HG02623 (cell line): ENCODE data around the gene AMPH.
"Not testable (repeated sequence)": the region's sequence is repeated elsewhere in the genome, so short reads cannot be mapped to it uniquely, and the experiment has no call there.

Source experiments
- ATAC-seq: cut with Tn5 transposase; IDR thresholded peaks from one replicate; pipeline ENCODE4 v1.9.1; 2021; ENCODE audit warnings: moderate library complexity; ENCODE audit not compliant: unreplicated experiment

AMPH gene

DNA sequence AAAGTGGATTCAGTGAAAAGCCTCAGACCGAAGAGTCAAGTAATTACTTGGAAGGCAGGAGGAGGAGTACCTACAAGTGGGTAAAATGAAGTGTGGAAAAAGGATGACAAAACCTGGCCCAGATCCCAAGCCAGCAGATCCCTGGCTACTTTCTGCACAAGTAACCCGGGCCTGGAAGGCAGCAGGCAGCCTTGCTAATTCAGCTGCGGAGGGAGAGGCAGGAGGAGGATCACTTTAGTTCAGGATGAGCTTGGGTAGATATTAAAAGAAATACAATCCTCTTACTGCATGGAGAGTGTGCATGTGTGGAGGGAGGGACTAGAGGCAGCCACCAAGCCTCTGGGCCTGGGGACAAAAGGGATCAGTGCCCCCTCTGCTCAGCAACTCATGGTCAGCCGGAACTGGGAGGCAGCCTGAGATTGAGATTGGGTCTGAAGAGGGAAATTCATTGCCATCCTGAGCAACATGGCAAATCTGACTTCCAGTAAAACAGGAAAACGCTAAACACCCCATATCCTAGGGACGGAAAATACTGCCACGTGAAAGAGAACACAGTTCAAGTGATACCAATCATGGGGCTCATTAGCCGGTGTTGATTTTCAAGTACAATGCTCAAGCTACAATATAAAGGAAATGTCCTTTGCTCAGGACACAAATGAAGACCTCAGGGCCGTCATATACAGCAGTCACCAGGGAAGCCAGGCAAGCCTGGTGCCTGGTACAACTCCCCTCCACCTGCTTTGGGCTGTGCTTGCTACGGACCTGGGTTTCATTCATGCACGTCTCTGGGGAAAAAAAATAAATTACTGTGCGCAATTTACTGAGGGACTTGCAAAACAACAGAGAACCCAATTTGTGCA is 1.3 kb downstream of the AMPH start:
- no peak for ATAC-seq

DNA sequence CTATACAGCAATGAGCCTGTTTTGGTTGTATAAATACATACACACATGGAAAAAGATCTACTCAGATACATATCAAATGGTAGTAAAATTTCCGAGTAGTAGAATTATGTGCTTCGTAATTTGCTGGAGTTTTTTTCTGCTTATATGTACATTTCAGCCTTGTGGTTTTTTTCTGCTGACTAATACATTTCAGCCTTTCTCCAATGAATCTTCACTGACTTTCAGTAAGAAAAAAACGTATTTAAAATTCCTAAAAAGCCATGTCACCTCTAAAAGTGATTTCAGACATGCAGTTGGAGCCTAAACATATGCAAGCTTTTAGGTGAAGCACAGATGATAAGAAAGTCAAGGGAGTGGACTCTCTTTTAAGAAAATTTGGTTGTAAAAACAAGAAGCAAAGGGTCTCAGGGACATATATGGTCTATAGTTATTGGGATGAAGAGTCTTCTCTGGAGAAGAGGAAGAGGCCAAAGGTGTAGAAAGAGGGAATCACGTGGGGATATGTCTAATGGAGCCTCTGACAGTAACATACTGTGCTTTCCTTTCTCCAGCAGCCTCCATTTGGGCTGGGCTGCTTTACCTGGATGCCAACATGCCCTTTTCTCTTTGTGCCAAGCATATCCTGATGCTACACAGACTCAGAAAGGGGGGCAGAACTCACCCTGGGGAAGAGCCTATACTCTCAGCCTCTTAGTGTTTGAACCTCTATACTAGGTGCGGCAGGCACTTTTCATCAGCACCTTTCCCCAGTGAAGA is 2.4 kb downstream of the AMPH start:
- no peak for ATAC-seq

DNA sequence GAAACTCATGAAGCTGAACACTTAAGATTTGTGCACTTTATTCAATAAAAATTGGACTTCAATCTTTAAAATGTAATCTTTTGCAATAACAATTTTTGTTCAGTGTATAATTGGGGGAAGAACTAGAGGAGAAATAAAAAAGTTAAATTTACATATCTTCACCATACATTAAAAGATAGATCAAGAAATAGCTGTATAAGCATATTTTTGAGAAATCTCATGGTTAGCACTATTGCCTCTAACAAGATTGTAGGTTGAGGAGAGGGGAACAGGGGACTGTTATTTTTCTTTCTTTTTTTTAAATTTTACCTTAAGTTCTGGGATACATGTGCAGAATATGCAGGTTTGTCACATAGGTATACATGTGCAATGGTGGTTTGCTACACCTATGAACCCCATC is 5.3 kb downstream of the AMPH start:
- ATAC-seq: no peak

DNA sequence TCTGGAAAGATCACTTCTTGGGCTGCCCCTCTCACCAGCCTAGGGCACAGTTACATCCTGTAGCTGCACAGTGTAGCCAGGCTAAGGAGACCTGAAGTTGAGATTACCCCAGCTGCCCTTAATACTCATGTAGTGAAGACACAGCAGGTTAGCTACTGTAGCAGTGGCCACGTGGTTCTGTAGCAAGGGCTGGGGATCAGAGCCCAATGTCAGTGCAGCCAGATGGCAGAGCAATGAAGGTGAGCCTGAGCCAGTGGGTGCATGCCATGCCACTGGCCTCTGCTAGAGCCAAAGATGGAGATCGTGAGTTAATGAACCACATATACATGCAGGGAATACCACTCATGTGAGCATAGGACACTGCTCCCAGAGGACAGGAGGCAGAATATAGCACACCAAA is 15.5 kb downstream of the AMPH start:
- ATAC-seq: no peak

DNA sequence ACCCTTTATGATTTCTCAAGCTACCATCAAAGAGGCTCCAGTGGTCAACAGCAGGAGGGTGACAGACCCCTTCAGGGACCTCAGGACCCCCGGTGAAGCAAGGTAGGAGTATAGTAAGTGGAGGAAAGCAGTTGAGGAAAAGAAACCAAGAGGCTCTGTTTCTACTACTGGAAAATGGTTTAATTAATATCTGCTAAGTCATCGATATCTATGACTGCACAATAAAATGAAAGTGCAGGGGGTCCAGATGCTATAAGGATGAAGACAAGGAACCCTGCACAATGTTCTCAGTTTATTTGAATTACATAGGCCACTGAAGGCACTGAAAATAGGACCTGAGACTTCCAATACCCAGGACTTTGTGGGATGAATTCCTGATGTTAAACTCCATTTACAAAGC is 23.7 kb downstream of the AMPH start:
- ATAC-seq: no peak

DNA sequence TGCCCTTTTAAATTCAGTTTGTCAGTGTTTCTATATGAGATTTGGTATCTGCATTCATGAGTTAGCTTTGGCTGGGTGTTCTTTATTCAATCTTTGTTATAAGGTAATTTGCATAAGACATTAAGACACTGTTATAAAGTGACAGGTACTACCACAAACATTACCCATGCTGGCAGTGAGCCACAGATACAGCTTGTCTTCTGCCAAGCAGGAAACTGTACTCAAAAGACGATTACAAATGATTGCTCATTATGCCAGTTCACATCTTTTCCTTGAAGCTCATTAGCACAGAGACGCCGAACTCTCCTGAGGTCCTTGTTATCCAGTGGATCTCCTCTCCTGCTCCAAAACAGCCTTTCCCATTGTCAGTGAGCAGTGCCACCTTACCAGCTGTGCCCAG is 30.4 kb downstream of the AMPH start:
- no peak for ATAC-seq

DNA sequence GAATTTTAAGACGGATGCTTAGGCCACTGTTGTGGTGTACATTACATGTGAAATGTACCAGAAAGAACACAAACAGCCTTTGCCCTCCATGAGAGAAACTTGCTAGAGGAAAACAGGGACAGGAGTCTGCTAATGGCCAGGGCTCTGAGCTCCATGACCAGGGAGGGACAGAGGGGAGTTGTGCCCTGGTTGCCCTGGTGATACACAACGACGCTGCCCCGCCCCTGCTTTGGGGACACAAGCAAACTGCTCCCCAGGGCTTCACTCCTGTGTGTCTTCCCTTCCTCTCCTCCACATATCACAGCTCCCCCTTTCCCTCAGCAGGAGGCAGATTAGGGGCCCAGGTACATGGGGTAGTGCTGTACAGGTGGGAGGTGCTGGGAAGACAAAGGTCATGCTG is 36.2 kb downstream of the AMPH start:
- ATAC-seq: no peak

DNA sequence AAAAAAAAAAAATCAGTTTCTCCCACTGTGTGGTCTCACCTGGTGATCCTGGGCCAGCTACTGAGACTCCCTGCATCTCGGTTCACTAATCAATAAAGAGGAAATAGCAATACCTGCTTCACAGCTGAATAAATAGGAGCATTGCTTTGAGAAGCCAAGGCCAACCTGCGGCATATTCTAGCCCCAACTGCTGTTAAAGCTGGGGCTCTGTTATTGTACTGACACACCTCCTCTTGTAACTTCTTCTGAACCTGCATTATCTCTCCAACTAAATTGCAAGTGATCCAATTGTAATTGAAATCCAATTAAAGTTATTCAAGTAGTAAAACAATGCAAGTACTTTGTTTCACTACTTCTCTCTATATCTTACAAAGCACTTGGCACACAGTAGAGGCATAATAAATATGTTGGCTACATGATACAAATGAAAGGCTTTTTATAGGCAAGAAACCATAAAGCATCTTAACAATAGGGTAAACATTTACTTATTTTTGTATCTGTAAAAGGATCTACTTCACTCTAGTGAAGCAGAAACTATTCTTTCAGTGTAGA is 38.4 kb downstream of the AMPH start:
- no peak for ATAC-seq

DNA sequence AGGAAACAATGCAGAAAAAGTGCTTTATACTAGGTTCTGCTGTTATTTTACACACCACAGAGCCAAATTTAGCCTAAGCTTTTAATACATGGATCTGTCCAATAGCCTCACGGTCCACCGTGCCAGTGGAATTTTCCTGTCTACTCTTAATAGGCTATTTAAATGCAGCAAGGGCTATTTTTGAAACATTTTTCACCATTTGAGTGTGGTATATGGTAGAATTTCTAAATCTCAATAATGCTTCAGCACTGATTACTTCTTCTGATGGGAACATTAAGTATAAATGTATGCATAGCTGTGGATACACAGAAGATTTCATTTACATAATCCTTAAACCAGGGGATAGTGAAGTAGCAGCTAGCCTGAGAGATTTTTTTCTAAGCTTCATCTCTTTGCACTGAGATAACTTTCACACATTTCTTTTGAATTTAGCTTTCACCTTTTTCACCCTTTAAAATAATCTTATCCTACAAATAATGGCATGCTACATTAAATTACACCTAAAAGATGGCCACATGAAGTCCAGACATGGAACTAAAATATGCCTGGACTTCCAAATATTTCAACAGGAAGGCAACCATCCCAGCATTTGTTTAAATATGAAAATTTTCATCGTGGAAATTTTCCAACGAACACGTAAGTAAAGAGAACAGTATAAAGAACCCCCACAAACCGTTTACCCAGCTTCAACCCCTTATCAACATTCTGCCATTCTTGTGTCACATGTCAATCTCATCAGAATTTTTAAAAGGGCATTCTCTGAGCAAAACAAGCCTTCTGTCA is 45.4 kb downstream of the AMPH start:
- no peak for ATAC-seq

DNA sequence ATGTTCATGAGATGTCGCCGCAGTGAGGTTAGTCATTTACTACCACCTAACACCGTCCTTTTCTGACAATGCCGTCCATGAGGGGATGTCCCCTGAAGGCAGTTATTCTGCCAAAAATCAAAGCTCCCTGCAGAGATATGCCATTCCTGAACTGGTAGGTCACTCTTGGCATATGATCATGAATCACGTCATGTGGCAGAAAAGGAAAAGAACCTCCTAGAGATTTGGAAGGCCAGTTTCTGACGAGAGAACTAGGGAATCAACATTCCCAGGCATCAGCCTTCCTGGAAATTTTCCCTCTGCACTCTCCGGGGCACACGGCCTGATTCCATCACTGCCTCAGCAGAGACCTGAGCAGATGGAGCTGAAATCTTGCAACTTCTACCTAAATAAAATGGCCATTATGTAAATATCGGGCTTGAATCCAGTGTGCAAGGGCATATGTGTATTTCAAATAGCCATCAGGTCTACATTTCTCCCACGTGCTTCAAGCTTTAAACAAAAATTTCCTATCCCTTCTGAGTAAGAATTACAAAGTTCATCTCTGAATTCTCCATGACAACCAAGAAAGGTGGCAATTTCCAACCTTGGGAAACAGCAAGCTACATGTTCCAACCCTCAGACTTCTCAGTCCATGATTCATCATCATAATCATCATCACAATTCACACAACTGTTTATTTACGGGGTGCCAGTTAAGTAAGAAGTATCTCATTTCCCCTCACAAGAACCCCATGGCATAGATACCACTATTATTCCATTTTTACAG is 46.5 kb downstream of the AMPH start:
- ATAC-seq: no peak

DNA sequence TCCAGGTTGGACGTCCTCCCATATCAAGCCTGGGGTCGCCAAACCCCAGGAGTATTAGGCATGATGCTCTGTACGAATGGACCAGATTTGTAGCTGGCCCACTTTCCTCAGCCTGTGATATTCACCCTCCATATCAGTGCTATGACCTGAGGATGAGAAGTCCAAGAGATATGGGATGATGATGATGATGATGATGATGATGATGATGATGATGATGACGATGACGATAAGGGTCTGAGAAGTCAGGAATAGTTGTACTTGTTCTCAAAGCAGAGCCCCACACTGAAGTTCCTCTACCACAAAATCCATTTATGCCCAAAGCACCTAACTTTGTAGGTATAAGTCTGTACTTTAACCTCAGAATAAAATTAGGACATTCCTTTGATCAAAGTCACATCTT is 50.7 kb downstream of the AMPH start:
- ATAC-seq: no peak

DNA sequence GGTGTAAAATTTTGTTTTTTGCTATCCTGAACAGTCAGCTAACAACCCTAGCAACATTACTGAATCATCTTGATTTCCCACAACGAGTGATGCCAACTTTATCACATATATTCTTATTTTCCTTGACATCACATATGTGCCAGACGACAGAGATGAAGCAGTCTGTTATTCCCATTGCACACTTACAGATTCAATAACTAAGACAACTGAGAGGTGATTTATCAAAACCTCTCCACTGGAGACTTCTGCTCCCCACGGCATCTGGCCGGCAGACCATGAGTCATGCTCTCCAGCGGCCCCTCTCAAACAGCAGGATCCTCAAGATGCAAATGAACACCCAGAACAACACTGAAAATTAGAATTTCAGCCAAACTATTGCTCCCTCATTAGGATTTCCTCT is 57.1 kb downstream of the AMPH start:
- no peak for ATAC-seq

DNA sequence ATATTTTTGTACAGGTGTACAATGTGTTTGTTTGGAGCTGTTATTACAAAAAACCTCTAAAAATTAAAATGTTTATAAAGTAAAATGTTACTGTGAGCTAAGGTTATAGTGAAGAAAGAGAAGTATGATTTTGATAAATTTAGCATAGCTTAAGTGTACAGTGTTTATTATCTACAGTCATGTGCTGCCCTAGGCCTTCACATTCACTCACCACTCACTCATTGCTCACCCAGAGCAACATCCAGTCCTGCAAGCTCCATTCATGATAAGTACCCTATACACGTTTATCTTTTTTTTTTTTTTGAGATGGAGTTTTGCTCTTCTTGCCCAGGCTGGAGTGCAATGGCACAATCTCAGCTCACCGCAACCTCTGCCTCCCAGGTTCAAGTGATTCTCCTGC is 59.6 kb downstream of the AMPH start:
- ATAC-seq: not testable (repeated sequence)

DNA sequence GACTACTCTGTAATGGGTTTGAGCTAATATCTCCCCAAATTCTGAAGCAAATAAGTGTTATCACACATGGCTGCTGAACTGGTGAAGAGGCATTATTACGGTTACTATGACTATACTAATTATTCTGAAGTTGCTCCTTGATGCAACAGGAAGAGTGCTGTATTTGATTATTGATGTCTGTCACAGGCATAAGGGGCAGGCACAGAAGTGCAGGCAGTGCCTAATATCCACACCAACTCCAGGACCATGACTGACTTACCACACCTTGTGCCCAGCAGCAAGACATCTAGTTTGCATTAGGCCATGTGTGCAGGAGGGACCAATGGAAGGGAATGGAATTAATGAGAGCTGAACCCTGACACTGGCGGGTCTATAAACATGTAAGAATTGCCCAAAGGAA is 62.7 kb downstream of the AMPH start:
- ATAC-seq: no peak

DNA sequence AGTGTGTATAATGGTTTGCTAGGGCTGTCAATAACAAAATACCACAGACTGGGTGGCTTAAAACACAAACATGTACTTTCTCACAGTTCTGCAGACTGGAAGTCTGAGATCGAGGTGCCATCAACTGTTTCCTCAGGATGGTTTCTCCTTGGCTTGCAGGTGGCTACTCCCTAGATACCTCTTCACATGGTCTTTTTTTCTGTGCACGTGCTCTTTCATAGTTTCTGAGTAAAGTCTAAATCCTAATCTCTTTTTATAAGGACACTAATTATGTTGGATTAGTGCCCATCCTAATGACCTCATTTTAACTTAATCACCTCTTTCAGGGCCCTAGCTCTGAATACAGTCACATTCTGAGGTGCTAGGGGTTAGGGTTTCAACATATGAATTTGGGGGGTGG is 65.9 kb downstream of the AMPH start:
- no peak for ATAC-seq

DNA sequence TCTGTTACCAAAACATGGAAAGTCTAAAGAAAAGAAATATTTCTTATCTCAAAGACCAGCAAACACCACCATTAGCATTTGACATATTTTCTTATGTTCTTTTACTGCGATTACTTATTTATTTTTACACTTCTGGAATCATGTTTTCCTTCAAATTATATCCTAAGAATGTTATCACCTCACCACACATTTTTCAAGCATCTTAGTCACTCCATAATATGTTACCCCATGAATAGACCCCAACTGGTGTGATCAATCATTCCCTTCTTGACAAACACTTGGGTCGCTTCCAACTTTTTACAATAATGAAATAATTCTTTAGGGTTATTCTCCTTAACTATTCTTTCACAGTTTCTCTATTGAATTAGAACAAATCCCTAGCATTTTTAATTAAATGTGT is 67.4 kb downstream of the AMPH start:
- no peak for ATAC-seq

DNA sequence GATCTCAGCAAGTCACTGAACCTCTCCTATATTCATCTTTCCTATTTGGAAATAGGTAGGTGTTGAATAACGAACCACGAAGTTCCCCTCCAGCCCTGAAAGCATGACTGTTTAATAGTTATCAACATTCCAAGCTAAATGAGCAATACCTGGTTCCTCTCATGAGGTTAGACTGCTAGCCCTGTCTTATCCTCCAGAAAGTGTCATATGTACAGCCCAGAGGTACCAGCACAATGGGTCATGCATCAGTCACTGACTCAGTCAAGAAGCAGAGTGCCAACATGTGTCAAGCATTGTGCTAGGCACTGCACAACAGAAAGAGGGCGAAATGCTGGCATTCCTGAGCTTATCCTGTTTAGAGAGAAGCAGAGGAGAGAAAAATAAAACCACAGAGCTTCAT is 70.0 kb downstream of the AMPH start:
- no peak for ATAC-seq

DNA sequence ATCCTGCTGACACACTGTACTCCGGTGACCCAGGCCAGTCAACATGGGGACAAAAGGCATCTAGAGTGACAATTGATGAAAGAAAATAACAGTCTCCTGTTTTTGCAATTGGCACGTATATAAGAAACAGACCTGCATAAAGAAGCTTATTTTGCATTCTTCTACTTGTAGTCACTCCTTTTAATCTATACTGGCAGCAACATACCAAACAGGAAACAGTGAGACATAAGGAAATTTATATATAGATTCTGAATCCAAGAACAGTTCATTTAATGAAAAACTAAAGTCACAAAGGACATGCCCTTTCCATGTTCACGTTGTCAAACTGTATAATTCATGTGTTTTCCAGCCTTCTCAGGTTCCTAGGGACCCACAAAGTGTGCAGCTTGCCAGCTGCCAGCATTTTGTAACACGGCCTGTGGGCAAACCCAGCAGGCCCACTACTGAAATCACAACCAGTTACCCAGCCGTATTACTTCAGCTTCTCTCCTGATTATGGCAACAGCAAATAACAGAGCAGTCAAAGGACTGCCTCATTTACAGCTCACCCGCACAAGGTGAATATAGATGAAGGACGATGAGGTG is 72.3 kb downstream of the AMPH start:
- ATAC-seq: no peak

DNA sequence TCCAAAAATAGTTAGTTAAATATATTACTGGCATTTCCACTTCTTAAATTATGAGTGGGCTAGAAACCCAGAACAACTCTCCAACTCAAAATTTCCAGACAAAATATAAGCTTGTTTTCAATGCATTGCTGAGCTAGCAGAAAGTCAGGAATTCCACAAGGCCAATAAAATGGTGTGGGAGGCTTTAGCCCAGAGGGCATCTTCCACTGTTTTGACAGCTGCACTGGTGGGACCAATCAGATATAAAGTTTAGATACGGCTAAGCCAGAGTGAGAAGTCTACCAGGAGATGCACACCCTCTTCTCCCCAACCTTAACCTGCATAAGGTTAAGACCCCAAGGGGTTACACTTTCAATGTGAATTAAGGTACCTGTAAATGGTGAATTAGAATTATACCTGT is 76.6 kb downstream of the AMPH start:
- ATAC-seq: no peak

DNA sequence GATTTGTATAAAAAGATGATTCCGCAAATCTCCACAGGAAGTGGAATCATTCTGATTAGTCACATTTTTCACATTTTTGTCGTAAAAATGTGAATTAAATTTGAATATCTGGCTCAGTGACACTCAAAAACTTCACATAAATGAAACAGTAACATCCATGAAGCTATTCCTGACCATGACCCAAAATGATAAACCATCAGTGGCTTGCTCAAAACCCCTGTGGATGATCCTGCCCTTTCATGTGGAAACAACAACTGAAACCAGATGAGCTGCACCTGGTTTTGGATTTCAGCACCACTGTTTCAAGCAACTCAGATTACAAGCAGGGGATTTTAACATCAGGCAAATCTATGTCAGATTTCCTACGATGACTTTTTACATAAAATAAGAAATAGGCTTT is 80.3 kb downstream of the AMPH start:
- ATAC-seq: no peak
